ENCODE results near the gene LRRC26.

Gene LRRC26

DNA sequence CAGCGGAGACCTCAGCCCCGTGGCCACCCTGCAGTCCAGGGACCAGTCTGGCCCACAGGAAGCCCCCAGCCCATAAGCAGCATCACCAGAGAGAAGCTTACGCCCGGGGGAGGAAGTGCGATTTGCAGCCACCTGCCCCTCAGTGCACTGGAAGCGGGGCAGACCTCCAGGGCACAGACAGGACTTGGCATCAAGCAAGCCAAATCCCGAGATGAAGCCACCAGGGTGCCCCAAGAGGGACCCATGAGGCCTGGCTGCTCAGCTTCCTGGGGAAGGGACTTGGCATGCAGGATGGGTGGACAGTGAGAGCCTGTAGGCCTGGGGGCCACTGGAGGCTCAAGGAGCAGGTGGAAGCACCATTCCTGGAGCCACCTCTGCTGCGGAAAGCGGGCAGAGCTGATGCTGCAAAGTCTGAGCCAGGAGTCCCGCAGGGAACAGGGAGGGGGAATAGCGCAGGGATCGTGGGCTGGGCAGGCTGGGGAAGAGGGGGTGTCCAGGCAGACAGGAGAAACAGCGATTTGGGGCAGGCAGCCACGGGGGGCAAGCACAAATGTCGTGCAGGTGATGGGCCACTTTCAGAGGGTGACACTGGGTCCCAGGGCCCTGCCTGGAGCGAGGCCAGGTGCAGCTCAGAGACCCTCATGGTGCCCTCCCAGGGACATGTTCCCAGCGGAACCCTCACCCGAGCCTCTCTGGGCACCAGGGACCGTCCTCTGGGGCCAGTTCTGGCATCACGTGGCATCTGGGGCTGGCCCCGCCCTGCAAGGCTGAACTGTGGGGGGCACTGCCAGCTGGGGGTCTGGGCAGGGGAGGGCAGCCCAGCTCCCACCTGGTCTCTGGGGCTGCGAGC, 3.2 kb downstream of the LRRC26 start:
- DNase-seq = no peak

- no peak for DNase-seq
These were observed 4.5 kb downstream of the LRRC26 start for GRCh38 chr9:137165250-137165836.

DNA sequence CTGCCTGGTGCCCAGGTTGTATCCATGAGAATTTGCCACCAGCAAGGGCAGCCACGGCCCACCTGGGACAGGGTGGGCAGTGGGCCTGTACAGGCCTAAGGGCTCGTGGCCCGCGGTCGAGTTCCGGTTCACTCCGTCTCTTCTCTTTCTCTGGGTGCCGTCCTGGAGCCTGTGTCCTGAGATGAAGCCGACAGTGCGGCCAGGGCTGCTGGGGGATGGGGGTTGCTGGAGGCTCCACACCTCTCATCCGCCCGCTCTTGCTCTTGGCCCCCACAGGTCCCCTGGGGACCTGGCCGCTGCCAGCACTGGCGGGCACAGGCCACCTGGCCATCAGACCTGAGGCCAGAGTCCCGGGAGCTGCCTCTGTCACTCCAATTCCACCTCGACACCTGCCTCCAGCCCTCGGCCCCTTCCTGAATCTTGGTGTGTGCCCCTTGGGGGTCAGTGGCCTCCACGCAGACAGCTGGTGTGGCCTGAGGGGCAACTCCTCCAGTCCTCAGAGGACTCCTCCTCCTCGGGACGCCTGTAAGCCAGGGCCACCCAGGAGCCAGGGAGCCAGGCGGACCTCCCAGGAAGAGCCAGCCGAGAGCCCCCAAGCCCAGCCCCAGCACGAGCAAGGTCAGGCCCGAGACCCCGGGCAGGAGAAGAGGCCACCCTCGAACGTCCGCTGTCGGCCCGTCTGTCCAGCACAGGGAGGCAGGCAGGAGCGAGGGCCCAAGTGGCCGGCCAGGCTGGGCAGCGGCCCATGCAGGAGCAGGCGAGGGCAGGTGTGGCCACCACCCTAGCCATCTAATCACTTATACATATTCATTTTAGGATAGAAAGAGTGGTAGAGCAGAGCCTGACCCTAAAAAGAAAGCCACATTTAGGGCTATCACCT, 5.2 kb downstream of the LRRC26 start:
- no peak for DNase-seq

- no peak for DNase-seq
These were observed 6.0 kb downstream of the LRRC26 start for GRCh38 chr9:137163805-137164204.

DNA sequence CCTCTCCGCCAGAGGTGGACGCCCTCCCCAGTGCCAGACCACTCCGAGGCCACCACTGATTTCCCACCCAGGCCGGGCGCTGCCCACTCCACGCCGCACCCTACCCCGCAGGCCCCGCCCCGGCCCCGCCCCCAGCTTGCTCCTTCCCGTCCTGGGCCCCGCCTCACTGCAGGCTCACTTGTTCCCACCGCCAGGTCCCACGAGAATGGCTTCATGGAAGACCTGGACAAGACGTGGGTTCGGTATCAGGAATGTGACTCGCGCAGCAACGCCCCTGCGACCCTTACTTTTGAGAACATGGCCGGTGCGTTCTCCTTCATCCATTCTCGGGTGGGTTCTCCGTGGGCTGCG, 6.5 kb downstream of the LRRC26 start:
- no peak for DNase-seq

DNA sequence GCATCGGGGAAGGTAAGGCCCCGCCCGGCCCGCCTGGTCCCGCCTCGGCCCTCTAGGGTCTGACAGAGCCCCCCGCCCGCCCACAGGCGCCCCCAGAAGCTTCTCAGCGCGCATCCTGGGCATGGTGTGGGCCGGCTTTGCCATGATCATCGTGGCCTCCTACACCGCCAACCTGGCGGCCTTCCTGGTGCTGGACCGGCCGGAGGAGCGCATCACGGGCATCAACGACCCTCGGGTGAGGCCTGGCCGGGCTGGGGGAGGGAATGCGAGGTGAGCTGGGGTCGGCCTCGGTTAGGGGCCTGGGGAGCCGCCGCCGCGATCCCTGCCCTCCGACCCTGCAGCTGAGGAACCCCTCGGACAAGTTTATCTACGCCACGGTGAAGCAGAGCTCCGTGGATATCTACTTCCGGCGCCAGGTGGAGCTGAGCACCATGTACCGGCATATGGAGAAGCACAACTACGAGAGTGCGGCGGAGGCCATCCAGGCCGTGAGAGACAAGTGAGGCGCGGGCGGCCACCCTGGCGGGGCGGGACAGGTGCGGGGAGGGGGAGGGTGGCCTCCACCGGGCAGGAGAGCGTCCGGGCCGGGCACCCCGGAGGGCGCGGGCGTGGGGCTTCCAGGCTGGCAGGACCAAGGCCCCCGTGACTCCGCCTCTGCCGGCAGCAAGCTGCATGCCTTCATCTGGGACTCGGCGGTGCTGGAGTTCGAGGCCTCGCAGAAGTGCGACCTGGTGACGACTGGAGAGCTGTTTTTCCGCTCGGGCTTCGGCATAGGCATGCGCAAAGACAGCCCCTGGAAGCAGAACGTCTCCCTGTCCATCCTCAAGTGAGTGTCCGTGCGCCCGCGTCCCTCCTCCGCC, 7.1 kb downstream of the LRRC26 start:
- DNase-seq = no peak

- DNase-seq = no peak
These were observed 8.0 kb downstream of the LRRC26 start for GRCh38 chr9:137161558-137162486.

DNA sequence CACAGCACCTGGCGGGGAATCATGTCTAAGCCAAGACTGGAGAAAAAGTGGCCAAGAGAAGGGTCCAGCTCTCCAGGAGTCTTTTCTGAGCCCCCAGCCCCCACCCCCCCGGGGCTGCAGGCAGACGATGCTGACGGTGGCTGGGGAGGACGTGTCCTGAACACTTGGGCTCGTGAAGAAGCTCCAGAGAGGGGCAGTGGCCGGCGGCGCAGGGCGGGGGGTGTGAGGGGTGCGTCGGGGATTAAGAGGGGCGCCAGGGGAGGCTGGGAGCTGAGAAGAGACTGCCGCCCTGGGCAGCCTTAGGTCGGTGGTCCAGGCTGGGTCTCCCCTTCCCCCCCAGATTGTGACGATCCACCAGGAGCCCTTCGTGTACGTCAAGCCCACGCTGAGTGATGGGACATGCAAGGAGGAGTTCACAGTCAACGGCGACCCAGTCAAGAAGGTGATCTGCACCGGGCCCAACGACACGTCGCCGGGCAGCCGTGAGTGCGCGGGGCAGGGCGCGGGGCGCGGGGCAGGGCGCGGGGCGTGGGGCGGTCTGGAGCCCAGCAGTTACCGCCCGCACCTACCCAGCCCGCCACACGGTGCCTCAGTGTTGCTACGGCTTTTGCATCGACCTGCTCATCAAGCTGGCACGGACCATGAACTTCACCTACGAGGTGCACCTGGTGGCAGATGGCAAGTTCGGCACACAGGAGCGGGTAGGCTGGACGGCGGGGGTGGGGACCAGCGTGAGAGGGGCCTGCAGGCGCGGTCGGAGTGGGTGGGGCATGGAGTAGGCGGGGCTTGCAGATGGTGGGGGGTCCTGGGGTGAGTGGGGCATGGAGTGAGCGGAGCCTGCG, 8.9 kb downstream of the LRRC26 start:
- DNase-seq = no peak

DNA sequence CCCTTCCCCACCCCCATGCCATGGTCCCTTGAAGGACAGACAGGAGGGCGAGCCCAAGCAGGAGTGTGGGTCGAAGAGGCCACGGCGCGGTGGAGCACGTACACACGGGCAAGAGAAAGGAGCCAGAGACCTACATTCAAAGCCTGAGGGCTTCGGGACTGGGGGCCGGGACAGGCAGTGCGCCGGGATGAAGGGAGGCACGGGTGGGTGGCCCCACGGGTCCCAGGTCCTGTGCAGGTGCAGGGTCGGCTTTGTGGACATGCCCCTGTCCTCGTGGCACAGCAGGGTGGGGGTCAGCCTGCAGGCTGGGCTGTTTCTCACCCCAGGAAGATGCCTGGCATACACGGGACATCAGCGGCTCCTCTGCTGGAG, 9.8 kb downstream of the LRRC26 start:
- no peak for DNase-seq

DNA sequence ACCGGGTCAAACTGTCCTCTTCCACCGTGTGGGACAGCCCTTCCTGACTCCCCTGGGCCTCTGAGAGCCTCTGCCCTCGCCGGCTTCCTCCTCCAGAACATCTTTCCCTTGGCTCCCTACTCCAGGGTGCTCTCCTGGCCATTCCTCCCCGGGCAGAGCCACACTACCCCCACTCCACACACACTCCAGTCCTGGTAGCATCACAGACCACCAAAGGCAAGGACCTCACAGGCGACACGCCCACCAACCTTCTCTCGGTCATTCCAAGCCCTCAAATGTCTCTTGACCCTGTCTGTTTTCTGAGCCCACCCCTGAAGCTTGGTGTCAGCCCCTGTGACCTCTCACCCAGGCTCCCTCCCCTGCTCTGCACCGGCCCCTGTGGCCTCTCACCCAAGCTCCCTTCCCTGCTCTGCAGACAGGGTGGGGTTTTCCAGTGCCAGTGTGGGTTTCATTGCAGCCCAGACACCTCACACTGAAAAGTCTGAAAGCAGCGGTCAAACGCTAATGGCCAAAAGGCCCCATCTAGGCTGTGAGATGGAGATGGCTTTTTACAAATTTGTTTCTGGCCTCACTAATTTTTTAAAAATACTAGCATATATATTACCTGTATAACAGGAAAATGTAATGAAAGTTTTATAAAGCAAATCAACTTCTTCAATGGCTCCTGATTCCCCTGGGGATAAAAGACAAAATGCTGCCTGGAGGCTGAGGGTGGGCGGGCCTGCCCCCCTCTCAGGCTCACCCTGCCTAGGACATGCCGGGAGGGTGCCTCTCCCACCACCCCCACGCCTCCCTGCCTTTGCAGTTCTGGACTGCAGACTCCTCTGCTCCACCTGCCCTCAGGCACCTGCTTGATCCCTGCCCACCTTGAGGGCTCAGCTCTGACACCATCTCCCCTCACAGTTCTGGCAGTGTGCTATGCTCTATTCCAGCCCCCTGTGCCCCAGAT, 10.5 kb downstream of the LRRC26 start:
- DNase-seq = no peak

- DNase-seq = no peak
These were observed 11.2 kb downstream of the LRRC26 start for GRCh38 chr9:137158625-137159024.

DNA sequence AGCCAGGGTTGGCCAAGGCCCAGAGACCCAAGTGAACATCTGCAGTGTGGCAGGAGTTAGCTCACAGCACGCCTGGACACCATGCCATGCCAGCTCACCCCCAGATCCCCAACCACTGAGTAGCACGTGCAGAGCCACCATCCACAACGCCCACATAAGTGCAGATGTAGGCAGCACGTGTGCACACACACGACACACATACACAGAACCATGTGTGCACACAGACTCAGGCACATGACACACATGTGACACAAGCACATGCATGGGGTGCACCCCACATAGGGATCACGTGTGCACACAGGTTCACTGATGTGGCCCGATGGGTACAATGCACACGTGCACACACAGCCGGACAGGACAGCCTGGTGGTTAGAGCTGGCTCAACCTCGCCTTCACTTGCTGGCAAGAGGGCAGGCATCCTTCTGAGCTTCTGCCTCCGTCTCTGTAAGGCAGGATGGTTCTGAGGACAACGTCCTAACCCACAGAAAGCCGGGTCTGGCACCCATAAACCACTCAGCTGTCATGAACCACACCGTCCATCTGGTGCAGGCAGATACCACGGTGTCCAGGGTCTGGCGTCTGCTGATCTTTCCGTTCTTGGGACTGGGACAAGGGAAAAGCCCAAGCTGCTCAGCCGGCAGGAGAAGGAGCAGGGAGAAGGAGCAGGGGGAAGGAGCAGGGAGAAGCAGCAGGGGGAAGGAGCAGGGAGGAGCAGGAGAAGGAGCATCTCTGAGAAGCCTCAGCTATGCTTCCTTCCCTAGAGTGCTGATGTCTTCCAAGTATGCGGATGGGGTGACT, 12.0 kb downstream of the LRRC26 start:
- DNase-seq = no peak

- peak; percentile 31 for DNase-seq
These were observed 13.1 kb downstream of the LRRC26 start for GRCh38 chr9:137156567-137157375.

DNA sequence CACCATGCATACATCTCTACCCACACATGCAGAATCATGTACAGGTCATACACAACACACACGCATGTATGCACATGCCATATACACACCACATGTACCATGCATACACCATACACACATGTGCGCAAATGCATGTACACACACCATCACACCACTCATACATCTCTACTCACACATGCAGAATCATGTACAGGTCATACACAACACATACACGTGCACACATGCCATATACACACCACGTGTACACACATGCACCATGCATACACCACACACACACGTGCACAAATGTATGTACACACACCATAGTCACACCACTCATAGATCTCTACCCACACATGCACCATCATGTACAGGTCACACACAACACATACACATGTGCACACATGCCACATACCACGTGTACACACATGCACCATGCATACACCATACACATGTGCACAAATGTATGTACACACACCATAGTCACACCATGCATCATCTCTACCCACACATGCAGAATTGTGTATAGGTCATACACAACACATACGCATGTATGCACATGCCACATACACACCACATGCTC, 16.9 kb downstream of the LRRC26 start:
- DNase-seq = no peak

- no peak for DNase-seq
These were observed 19.0 kb downstream of the LRRC26 start for GRCh38 chr9:137150617-137151457.

- DNase-seq = no peak
These were observed 19.8 kb downstream of the LRRC26 start for GRCh38 chr9:137149942-137150616.
